Peyer's patch (tissue), 4 donors: ENCODE data around the gene KLF3. TPM values are rescaled to one million over a fixed set of nuclear protein-coding genes. Genes with fewer than 3 reads are reported as not detected.

Experiments used
- DNase-seq, 3 donors: peaks; one replicate each; pipeline ENCODE4 v3.0.0-alpha.2; 2017 to 2019
- H3K27ac ChIP-seq, 4 donors: fragments of 200-600 bp; sonication (generic); one replicate each; pipeline ENCODE4 v1.5.1; 2016 to 2019
- H3K27me3 ChIP-seq, 2 donors: fragments of 200-600 bp; sonication (generic); one replicate each; pipeline ENCODE4 v1.5.1; 2019
- H3K36me3 ChIP-seq, 3 donors: fragments of 200-600 bp; sonication (generic); one replicate each; pipeline ENCODE4 v1.5.1; 2016 to 2019
- H3K4me1 ChIP-seq, 4 donors: fragments of 200-600 bp; sonication (generic); one replicate each; pipeline ENCODE4 v1.5.1; 2016 to 2019
- H3K4me3 ChIP-seq, 4 donors: fragments of 200-600 bp; sonication (generic); 1 replicate in 3 of 4; 2 replicates in 1 of 4; pipeline ENCODE4 v1.5.1; 2016 to 2019; ENCODE audit warnings: mild to moderate bottlenecking in 1 of 4
- H3K9me3 ChIP-seq, 4 donors: fragments of 200-600 bp; sonication (generic); one replicate each; pipeline ENCODE4 v1.5.1; 2016 to 2019; ENCODE audit warnings: mild to moderate bottlenecking in 1 of 4
- CTCF ChIP-seq, 6 experiments: fragments of 450-650 bp in 4 of 6; fragments of 200-600 bp in 2 of 6; sonication (generic) in 1 of 6; IDR thresholded peaks; one replicate each; pipeline ENCODE4 v1.5.1; 2017 to 2019; ENCODE audit warnings: antibody characterized with exemption in 6 of 6, mild to moderate bottlenecking in 3 of 6, moderate library complexity in 1 of 6
- POLR2A ChIP-seq, 2 donors: fragments of 450-650 bp; IDR thresholded peaks; one replicate each; pipeline ENCODE4 v1.5.1; 2017; ENCODE audit warnings: antibody characterized with exemption in 2 of 2, mild to moderate bottlenecking in 2 of 2, moderate library complexity in 2 of 2
- total RNA-seq, 4 donors: library from RNA; depleted of rRNA; stranded (reverse); fragments of >200 nt; gene quantifications; one replicate each; pipeline ENCODE4 v1.1.0, GENCODE V29; 2016

Gene KLF3
- total RNA-seq, 4 donors from 2014 or later = 36.3 to 128 (median 103) TPM

GRCh38 chr4:38644201-38644600 lies 19.8 kb upstream of the KLF3 start:
- Histone ChIP-seq H3K4me1 (no peaks in the 10 kb centered on the region), H3K36me3 (no peaks in the 10 kb centered on the region), H3K4me3 (no peak overlapping the region), H3K27ac (no peak overlapping the region), H3K9me3 (no peaks in the 10 kb centered on the region), H3K27me3 (no peaks in the 10 kb centered on the region)
- DNase-seq = no peak
- no peak for TF ChIP-seq POLR2A (IDR thresholded peaks at IDR 0.05)
- TF ChIP-seq CTCF (IDR thresholded peaks at IDR 0.05) = no peak

GRCh38 chr4:38647101-38647819 lies 16.7 kb upstream of the KLF3 start:
- no peak overlapping the region for H3K27ac ChIP-seq
- no peaks in the 10 kb centered on the region for H3K27me3 ChIP-seq
- no peak overlapping the region for H3K4me3 ChIP-seq
- no peaks in the 10 kb centered on the region for H3K9me3 ChIP-seq
- H3K4me1 ChIP-seq = no peaks in the 10 kb centered on the region
- DNase-seq = no peak
- TF ChIP-seq CTCF (IDR thresholded peaks at IDR 0.05) = no peak
- no peak for TF ChIP-seq POLR2A (IDR thresholded peaks at IDR 0.05)
- no peaks in the 10 kb centered on the region for H3K36me3 ChIP-seq

- H3K9me3 ChIP-seq = no peaks in the 10 kb centered on the region
- H3K4me1 ChIP-seq = peaks cover 0 to 5% (median 0%) of the 10 kb centered on the region in 4 donors
- H3K36me3 ChIP-seq = no peaks in the 10 kb centered on the region
- DNase-seq = no peak
- TF ChIP-seq POLR2A (IDR thresholded peaks at IDR 0.05) (no peak), CTCF (IDR thresholded peaks at IDR 0.05) (no peak)
- H3K4me3 ChIP-seq = no peak overlapping the region
- no peaks in the 10 kb centered on the region for H3K27me3 ChIP-seq
- H3K27ac ChIP-seq = no peak overlapping the region
Observed at GRCh38 chr4:38650133-38650532, 13.9 kb upstream of the KLF3 start.

- H3K4me1 ChIP-seq = peaks cover 0 to 5% (median 0%) of the 10 kb centered on the region in 4 donors
- H3K27me3 ChIP-seq = no peaks in the 10 kb centered on the region
- no peak for DNase-seq
- no peak for TF ChIP-seq POLR2A (IDR thresholded peaks at IDR 0.05)
- TF ChIP-seq CTCF (IDR thresholded peaks at IDR 0.05) = no peak
- no peak overlapping the region for H3K4me3 ChIP-seq
- H3K27ac ChIP-seq = no peak overlapping the region
- H3K36me3 ChIP-seq = no peaks in the 10 kb centered on the region
- no peaks in the 10 kb centered on the region for H3K9me3 ChIP-seq
Observed at GRCh38 chr4:38654273-38654672, 9.7 kb upstream of the KLF3 start.

GRCh38 chr4:38656111-38656510 lies 7.9 kb upstream of the KLF3 start:
- H3K4me3 ChIP-seq = no peak overlapping the region
- no peak for TF ChIP-seq POLR2A (IDR thresholded peaks at IDR 0.05)
- no peak overlapping the region for H3K27ac ChIP-seq
- H3K27me3 ChIP-seq = no peaks in the 10 kb centered on the region
- H3K4me1 ChIP-seq = peaks cover 0 to 5% (median 0%) of the 10 kb centered on the region in 4 donors
- H3K9me3 ChIP-seq = no peaks in the 10 kb centered on the region
- no peaks in the 10 kb centered on the region for H3K36me3 ChIP-seq
- no peak for DNase-seq

GRCh38 chr4:38659346-38659745 lies 4.7 kb upstream of the KLF3 start:
- H3K4me3 ChIP-seq = no peak overlapping the region
- H3K36me3 ChIP-seq = no peaks in the 10 kb centered on the region
- H3K27me3 ChIP-seq = no peaks in the 10 kb centered on the region
- peaks cover 0 to 3% (median 0%) of the 10 kb centered on the region in 4 donors for H3K4me1 ChIP-seq
- no peaks in the 10 kb centered on the region for H3K9me3 ChIP-seq
- no peak overlapping the region for H3K27ac ChIP-seq
- no peak for DNase-seq
- TF ChIP-seq POLR2A (IDR thresholded peaks at IDR 0.05) (no peak), CTCF (IDR thresholded peaks at IDR 0.05) (no peak)
